ENCODE measurements around the gene UBAC2.

DNA sequence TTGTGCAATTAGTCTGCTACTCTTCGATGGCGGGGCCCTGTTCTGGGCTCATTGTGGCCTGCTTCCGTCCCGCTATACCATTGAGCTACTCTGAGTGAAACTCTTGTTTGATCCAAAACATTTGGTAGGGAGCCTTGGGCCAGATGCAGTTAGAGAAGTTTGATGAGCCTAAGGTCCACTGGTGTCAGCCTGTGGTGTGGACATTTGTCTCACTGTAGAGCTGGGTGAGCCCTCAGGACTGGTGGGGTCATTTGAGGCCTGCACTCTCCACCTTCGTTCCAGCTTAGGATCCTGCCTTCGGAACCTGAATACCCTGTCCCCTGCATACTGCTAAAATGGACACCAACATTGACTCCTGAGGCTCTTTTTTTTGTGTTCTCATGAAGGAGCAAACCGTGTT, 6.9 kb downstream of the UBAC2 start:
- TF ChIP-seq, protein P1, sequence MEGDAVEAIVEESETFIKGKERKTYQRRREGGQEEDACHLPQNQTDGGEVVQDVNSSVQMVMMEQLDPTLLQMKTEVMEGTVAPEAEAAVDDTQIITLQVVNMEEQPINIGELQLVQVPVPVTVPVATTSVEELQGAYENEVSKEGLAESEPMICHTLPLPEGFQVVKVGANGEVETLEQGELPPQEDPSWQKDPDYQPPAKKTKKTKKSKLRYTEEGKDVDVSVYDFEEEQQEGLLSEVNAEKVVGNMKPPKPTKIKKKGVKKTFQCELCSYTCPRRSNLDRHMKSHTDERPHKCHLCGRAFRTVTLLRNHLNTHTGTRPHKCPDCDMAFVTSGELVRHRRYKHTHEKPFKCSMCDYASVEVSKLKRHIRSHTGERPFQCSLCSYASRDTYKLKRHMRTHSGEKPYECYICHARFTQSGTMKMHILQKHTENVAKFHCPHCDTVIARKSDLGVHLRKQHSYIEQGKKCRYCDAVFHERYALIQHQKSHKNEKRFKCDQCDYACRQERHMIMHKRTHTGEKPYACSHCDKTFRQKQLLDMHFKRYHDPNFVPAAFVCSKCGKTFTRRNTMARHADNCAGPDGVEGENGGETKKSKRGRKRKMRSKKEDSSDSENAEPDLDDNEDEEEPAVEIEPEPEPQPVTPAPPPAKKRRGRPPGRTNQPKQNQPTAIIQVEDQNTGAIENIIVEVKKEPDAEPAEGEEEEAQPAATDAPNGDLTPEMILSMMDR (conservative IDR thresholded peaks at IDR 0.05; ENCODE audit: low read depth, low read length) = no peak
- TF ChIP-seq EZH2 (IDR thresholded peaks at IDR 0.05; ENCODE audit: borderline replicate concordance, low read depth, low read length, poor library complexity, severe bottlenecking) = no peak
